ENCODE results near the gene HECTD4.

The HECTD4 gene

GRCh38 chr12:112285600-112286401 is 96.4 kb downstream of the HECTD4 start:
- Histone ChIP-seq H3K4me3 (ENCODE audit: control insufficient read depth in 1 of 7, extremely low read depth in 1 of 7, insufficient read depth in 4 of 7, low read depth in 2 of 7, low read length in 6 of 7) (no peak overlapping the region), H3K4me1 (ENCODE audit: control extremely low read depth in 1 of 4, control insufficient read depth in 4 of 4, insufficient read depth in 4 of 4, low read length in 3 of 4) (peaks cover 0 to 7% (median 3%) of the 10 kb centered on the region in 4 experiments), H3K9me3 (ENCODE audit: control extremely low read depth in 1 of 5, control insufficient read depth in 4 of 5, insufficient read depth in 2 of 5, low read depth in 1 of 5, low read length in 4 of 5) (peaks cover 0 to 9% (median 7%) of the 10 kb centered on the region in 5 experiments), H3K27ac (ENCODE audit: insufficient read depth in 1 of 2, low read depth in 1 of 2, low read length in 2 of 2, poor library complexity in 1 of 2, severe bottlenecking in 2 of 2) (no peak overlapping the region), H3K27me3 (replicated peaks in 2 of 5; ENCODE audit: control insufficient read depth in 4 of 5, insufficient read depth in 5 of 5, low read length in 4 of 5) (no peaks in the 10 kb centered on the region), H3K36me3 (ENCODE audit: control insufficient read depth in 4 of 4, insufficient read depth in 4 of 4, low read length in 3 of 4) (peaks cover 4 to 21% (median 10%) of the 10 kb centered on the region in 4 experiments)
- 89% methylated on average over 5 of the region's 5 CpGs for WGBS (ENCODE audit: insufficient coverage)
- CTCF ChIA-PET: no interaction called here
- POLR2A ChIA-PET: no interaction called here
- DNase-seq: no peak

DNA sequence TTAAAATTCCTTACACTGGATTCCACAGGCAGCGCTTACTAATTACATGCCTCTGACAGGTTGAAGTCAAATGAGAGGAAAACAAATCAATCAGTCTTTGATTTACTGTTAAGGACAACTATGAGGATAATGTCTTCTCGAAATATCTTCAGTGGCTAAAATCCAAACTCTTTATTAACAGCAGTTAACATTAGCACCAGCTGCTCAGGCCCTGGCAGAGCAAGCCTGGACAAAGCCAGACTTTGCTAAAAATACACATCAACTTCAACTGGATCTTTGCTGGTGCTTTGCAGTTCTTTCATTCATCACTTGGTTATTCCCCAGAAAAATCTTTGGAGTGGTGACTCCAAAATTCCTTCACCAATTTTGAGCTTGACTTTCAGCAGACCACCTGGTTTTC is 98.7 kb downstream of the HECTD4 start:
- peaks cover 0 to 8% (median 7%) of the 10 kb centered on the region in 4 experiments for H3K36me3 ChIP-seq (ENCODE audit: control insufficient read depth in 4 of 4, insufficient read depth in 4 of 4, low read length in 3 of 4)
- H3K27me3 ChIP-seq (replicated peaks in 2 of 5; ENCODE audit: control insufficient read depth in 4 of 5, insufficient read depth in 5 of 5, low read length in 4 of 5): no peaks in the 10 kb centered on the region
- POLR2A ChIA-PET: no interaction called here
- DNase-seq: no peak
- CTCF ChIA-PET: no interaction called here
- peaks cover 0 to 4% (median 2%) of the 10 kb centered on the region in 5 experiments for H3K9me3 ChIP-seq (ENCODE audit: control extremely low read depth in 1 of 5, control insufficient read depth in 4 of 5, insufficient read depth in 2 of 5, low read depth in 1 of 5, low read length in 4 of 5)
- no peak overlapping the region for H3K27ac ChIP-seq (ENCODE audit: insufficient read depth in 1 of 2, low read depth in 1 of 2, low read length in 2 of 2, poor library complexity in 1 of 2, severe bottlenecking in 2 of 2)
- H3K4me3 ChIP-seq (ENCODE audit: control insufficient read depth in 1 of 7, extremely low read depth in 1 of 7, insufficient read depth in 4 of 7, low read depth in 2 of 7, low read length in 6 of 7): no peak overlapping the region
- H3K4me1 ChIP-seq (ENCODE audit: control extremely low read depth in 1 of 4, control insufficient read depth in 4 of 4, insufficient read depth in 4 of 4, low read length in 3 of 4): peaks cover 0 to 7% (median 3%) of the 10 kb centered on the region in 4 experiments
- WGBS (ENCODE audit: insufficient coverage): no CpG with 5 or more reads among the region's 2 CpGs

DNA sequence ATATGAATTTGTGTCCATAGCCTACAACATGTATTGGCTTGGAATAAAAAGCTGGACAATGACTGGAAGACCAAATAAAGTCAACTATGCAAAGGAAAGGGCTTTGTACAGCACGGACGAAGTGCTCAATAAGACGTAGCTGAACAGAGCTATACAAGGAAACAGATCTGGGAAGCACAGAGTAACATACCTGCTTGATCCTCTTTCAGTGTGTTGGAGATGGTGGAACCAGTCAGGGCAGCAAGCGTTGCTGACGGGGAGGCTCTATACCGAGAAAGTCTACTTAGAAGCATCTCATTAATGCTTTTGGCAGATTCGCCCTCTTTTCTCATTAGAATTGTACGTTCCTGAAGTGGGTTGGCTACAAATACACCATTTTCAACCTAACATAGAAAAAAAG is 99.3 kb downstream of the HECTD4 start:
- 96% methylated on average over 4 of the region's 8 CpGs for WGBS (ENCODE audit: insufficient coverage)

DNA sequence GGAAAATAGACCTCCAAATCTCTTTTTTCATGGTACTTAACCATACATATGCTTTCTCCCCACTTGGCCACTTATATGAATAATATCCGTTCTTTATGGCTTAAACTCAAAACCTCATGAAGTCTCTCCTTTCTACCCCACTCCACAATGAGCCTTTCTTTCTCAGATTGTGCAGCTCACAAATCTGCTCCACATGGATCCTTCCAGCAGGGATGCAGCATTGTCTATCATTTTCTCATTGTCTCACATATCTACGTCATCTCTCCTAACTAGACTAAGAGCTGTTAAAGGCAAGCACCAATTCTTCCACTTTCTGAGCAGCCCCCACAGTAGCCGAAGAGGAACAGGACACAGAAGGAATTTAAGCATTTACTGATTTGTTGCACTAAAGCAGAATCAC is 106.4 kb downstream of the HECTD4 start:
- Histone ChIP-seq H3K4me1 (ENCODE audit: control extremely low read depth in 1 of 4, control insufficient read depth in 4 of 4, insufficient read depth in 4 of 4, low read length in 3 of 4) (no peaks in the 10 kb centered on the region), H3K27me3 (replicated peaks in 2 of 5; ENCODE audit: control insufficient read depth in 4 of 5, insufficient read depth in 5 of 5, low read length in 4 of 5) (no peaks in the 10 kb centered on the region), H3K4me3 (ENCODE audit: control insufficient read depth in 1 of 7, extremely low read depth in 1 of 7, insufficient read depth in 4 of 7, low read depth in 2 of 7, low read length in 6 of 7) (no peak overlapping the region), H3K36me3 (ENCODE audit: control insufficient read depth in 4 of 4, insufficient read depth in 4 of 4, low read length in 3 of 4) (peaks cover 10 to 31% (median 21%) of the 10 kb centered on the region in 4 experiments), H3K9me3 (ENCODE audit: control extremely low read depth in 1 of 5, control insufficient read depth in 4 of 5, insufficient read depth in 2 of 5, low read depth in 1 of 5, low read length in 4 of 5) (no peaks in the 10 kb centered on the region), H3K27ac (ENCODE audit: insufficient read depth in 1 of 2, low read depth in 1 of 2, low read length in 2 of 2, poor library complexity in 1 of 2, severe bottlenecking in 2 of 2) (no peak overlapping the region)
- ChIA-PET CTCF (interaction anchor here (1.2 to 1.8 kb wide), 2 partner anchors 10 to 12 kb away, joined by 3 to 4 read pairs; no protein-coding TSS in a partner anchor), POLR2A (no interaction called here)
- no peak for DNase-seq
- 93% methylated on average over 3 of the region's 3 CpGs for WGBS (ENCODE audit: insufficient coverage)

More for the DNA sequence above, 99.3 kb downstream of the HECTD4 start:
- Histone ChIP-seq H3K27ac (ENCODE audit: insufficient read depth in 1 of 2, low read depth in 1 of 2, low read length in 2 of 2, poor library complexity in 1 of 2, severe bottlenecking in 2 of 2) (no peak overlapping the region), H3K27me3 (replicated peaks in 2 of 5; ENCODE audit: control insufficient read depth in 4 of 5, insufficient read depth in 5 of 5, low read length in 4 of 5) (no peaks in the 10 kb centered on the region), H3K36me3 (ENCODE audit: control insufficient read depth in 4 of 4, insufficient read depth in 4 of 4, low read length in 3 of 4) (peaks cover 0 to 7% (median 5%) of the 10 kb centered on the region in 4 experiments), H3K4me3 (ENCODE audit: control insufficient read depth in 1 of 7, extremely low read depth in 1 of 7, insufficient read depth in 4 of 7, low read depth in 2 of 7, low read length in 6 of 7) (no peak overlapping the region), H3K9me3 (ENCODE audit: control extremely low read depth in 1 of 5, control insufficient read depth in 4 of 5, insufficient read depth in 2 of 5, low read depth in 1 of 5, low read length in 4 of 5) (no peaks in the 10 kb centered on the region), H3K4me1 (ENCODE audit: control extremely low read depth in 1 of 4, control insufficient read depth in 4 of 4, insufficient read depth in 4 of 4, low read length in 3 of 4) (peaks cover 0 to 7% (median 3%) of the 10 kb centered on the region in 4 experiments)
- POLR2A ChIA-PET: no interaction called here
- CTCF ChIA-PET: no interaction called here
- no peak for DNase-seq

DNA sequence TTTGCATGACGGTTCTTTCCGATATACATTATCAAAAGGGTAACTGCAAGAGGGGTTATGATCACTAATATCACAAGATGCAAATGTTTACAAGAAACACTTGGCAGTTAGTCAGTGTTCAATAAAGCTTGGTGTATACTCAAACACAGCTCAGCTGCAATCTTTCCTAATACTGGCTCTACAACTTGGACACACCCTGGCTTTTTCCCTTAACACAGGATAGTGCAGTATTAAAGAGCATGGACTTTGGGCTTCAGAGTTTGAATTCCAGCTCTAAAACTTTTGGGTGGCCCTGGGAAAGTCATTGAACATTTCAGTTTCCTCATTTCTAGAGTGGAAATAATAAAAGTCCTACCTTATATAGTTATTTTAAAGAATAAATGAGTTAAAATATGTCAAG is 107.0 kb downstream of the HECTD4 start:
- no CpG with 5 or more reads among the region's 2 CpGs for WGBS (ENCODE audit: insufficient coverage)
- peaks cover 15 to 37% (median 24%) of the 10 kb centered on the region in 4 experiments for H3K36me3 ChIP-seq (ENCODE audit: control insufficient read depth in 4 of 4, insufficient read depth in 4 of 4, low read length in 3 of 4)
- no peak for DNase-seq
- H3K9me3 ChIP-seq (ENCODE audit: control extremely low read depth in 1 of 5, control insufficient read depth in 4 of 5, insufficient read depth in 2 of 5, low read depth in 1 of 5, low read length in 4 of 5): no peaks in the 10 kb centered on the region
- no peaks in the 10 kb centered on the region for H3K4me1 ChIP-seq (ENCODE audit: control extremely low read depth in 1 of 4, control insufficient read depth in 4 of 4, insufficient read depth in 4 of 4, low read length in 3 of 4)
- POLR2A ChIA-PET: no interaction called here
- no peaks in the 10 kb centered on the region for H3K27me3 ChIP-seq (replicated peaks in 2 of 5; ENCODE audit: control insufficient read depth in 4 of 5, insufficient read depth in 5 of 5, low read length in 4 of 5)
- no peak overlapping the region for H3K4me3 ChIP-seq (ENCODE audit: control insufficient read depth in 1 of 7, extremely low read depth in 1 of 7, insufficient read depth in 4 of 7, low read depth in 2 of 7, low read length in 6 of 7)
- no peak overlapping the region for H3K27ac ChIP-seq (ENCODE audit: insufficient read depth in 1 of 2, low read depth in 1 of 2, low read length in 2 of 2, poor library complexity in 1 of 2, severe bottlenecking in 2 of 2)
- CTCF ChIA-PET: interaction anchor here (1.2 to 1.8 kb wide), 2 partner anchors 9 to 12 kb away, joined by 3 to 4 read pairs; no protein-coding TSS in a partner anchor

GRCh38 chr12:112270673-112271072 is 111.6 kb downstream of the HECTD4 start:
- WGBS (ENCODE audit: insufficient coverage): no CpG with 5 or more reads among the region's 1 CpG
- DNase-seq: no peak
- Histone ChIP-seq H3K27ac (ENCODE audit: insufficient read depth in 1 of 2, low read depth in 1 of 2, low read length in 2 of 2, poor library complexity in 1 of 2, severe bottlenecking in 2 of 2) (no peak overlapping the region), H3K4me1 (ENCODE audit: control extremely low read depth in 1 of 4, control insufficient read depth in 4 of 4, insufficient read depth in 4 of 4, low read length in 3 of 4) (no peaks in the 10 kb centered on the region), H3K9me3 (ENCODE audit: control extremely low read depth in 1 of 5, control insufficient read depth in 4 of 5, insufficient read depth in 2 of 5, low read depth in 1 of 5, low read length in 4 of 5) (no peaks in the 10 kb centered on the region), H3K36me3 (ENCODE audit: control insufficient read depth in 4 of 4, insufficient read depth in 4 of 4, low read length in 3 of 4) (peaks cover 27 to 55% (median 33%) of the 10 kb centered on the region in 4 experiments), H3K27me3 (replicated peaks in 2 of 5; ENCODE audit: control insufficient read depth in 4 of 5, insufficient read depth in 5 of 5, low read length in 4 of 5) (no peaks in the 10 kb centered on the region), H3K4me3 (ENCODE audit: control insufficient read depth in 1 of 7, extremely low read depth in 1 of 7, insufficient read depth in 4 of 7, low read depth in 2 of 7, low read length in 6 of 7) (no peak overlapping the region)
- CTCF ChIA-PET: interaction anchor here (0.8 to 1.5 kb wide), 2 partner anchors 16 to 169 kb away, joined by 4 read pairs; no protein-coding TSS in a partner anchor
- POLR2A ChIA-PET: no interaction called here

DNA sequence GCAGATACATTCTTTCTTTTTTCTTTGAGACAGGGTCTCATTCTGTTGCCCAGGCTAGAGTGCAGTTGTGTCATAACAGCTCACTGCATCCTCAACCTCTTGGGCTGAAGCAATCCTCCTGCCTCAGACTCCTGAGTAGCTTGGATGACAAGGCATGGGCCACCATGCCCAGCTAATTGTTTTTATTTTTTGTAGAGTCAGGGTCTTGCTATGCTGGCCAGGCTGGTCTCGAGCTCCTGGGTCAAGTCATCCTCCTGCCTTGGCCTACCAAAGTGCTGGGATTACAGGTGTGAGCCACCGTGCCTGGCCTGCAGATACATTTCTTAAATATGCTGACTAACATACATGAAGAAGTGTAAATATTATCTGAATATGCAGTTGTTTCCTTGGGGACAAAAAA is 115.8 kb downstream of the HECTD4 start:
- no peaks in the 10 kb centered on the region for H3K27me3 ChIP-seq (replicated peaks in 2 of 5; ENCODE audit: control insufficient read depth in 4 of 5, insufficient read depth in 5 of 5, low read length in 4 of 5)
- no peaks in the 10 kb centered on the region for H3K9me3 ChIP-seq (ENCODE audit: control extremely low read depth in 1 of 5, control insufficient read depth in 4 of 5, insufficient read depth in 2 of 5, low read depth in 1 of 5, low read length in 4 of 5)
- ChIA-PET POLR2A (no interaction called here), CTCF (interaction anchor here (1.1 to 1.2 kb wide), 2 partner anchors 9 to 11 kb away, joined by 3 to 4 read pairs; no protein-coding TSS in a partner anchor)
- WGBS (ENCODE audit: insufficient coverage): 100% methylated on average over 1 of the region's 2 CpGs
- no peaks in the 10 kb centered on the region for H3K4me1 ChIP-seq (ENCODE audit: control extremely low read depth in 1 of 4, control insufficient read depth in 4 of 4, insufficient read depth in 4 of 4, low read length in 3 of 4)
- no peak for DNase-seq
- H3K27ac ChIP-seq (ENCODE audit: insufficient read depth in 1 of 2, low read depth in 1 of 2, low read length in 2 of 2, poor library complexity in 1 of 2, severe bottlenecking in 2 of 2): no peak overlapping the region
- no peak overlapping the region for H3K4me3 ChIP-seq (ENCODE audit: control insufficient read depth in 1 of 7, extremely low read depth in 1 of 7, insufficient read depth in 4 of 7, low read depth in 2 of 7, low read length in 6 of 7)
- peaks cover 21 to 53% (median 25%) of the 10 kb centered on the region in 4 experiments for H3K36me3 ChIP-seq (ENCODE audit: control insufficient read depth in 4 of 4, insufficient read depth in 4 of 4, low read length in 3 of 4)

All from common myeloid progenitor, CD34-positive (primary cell).